Ovary (tissue), 10 donors: Measurements from ENCODE around the gene PYDC2. TPM values are rescaled to one million over a fixed set of nuclear protein-coding genes. Genes with fewer than 3 reads are reported as not detected.

Experiments
- DNase-seq, 5 donors: peaks; one replicate each; pipeline ENCODE4 v3.0.0-alpha.2; 2019 to 2020
- H3K27ac ChIP-seq, 2 donors: fragments of 200-600 bp; one replicate each; pipeline versions ENCODE4 v1.5.1 to v1.8.0; 2019 to 2022
- H3K27me3 ChIP-seq: fragments of 200-600 bp; one replicate; pipeline ENCODE4 v1.8.0; 2022
- H3K36me3 ChIP-seq: fragments of 200-600 bp; sonication (generic); one replicate; pipeline ENCODE4 v1.5.1; 2019
- H3K4me1 ChIP-seq: one replicate; pipeline ENCODE4 v1.8.1; 2013; ENCODE audit warnings: mild to moderate bottlenecking, moderate library complexity; ENCODE audit not compliant: insufficient read depth
- H3K4me3 ChIP-seq: fragments of 200-600 bp; sonication (generic); one replicate; pipeline ENCODE4 v1.5.1; 2017
- H3K9me3 ChIP-seq, 2 donors: fragments of 200-600 bp in 1 of 2; sonication (generic) in 1 of 2; one replicate each; pipeline versions ENCODE4 v1.5.1 to v1.8.1; 2013 to 2019; ENCODE audit warnings: mild to moderate bottlenecking in 1 of 2, moderate library complexity in 1 of 2
- EP300 ChIP-seq: sonication (generic); formaldehyde crosslinking; IDR thresholded peaks from one replicate; pipeline ENCODE4 v1.6.1; 2017; ENCODE audit warnings: antibody characterized with exemption
- POLR2A ChIP-seq: fragments of 450-650 bp; IDR thresholded peaks from one replicate; pipeline ENCODE4 v1.6.1; 2017; ENCODE audit warnings: antibody characterized with exemption, mild to moderate bottlenecking, moderate library complexity
- WGBS, 3 donors: extraction: QIAGEN DNeasy Blood & Tissue Kit in 1 of 3; methylation state at CpG; one replicate each; pipeline versions ENCODE4 v1.1.5 to v1.1.7; 2013 to 2017; 5-methylcytosine and 5-hydroxymethylcytosine counted together
- intact Hi-C, 4 donors: fragments of 100-400 bp; cut with DNase I; formaldehyde crosslinking; loops; one replicate each; pipeline versions ENCODE4 v1.11.0 to v1.15.1; 2022 to 2023
- long read RNA-seq, 3 donors: library from polyadenylated mRNA in 2 of 3; unstranded in 2 of 3; transcript quantifications; one replicate each; pipeline ENCODE4 v2.0.0 and lab custom pipeline, GENCODE V29; 2021 to 2026
- polyA plus RNA-seq, 2 donors: library from polyadenylated mRNA; stranded (reverse); fragments of 200-250 nt in 1 of 2; fragments of 350-450 nt in 1 of 2; fragmentation: Illumina TruSeq in 1 of 2; extraction: RNeasy Lipid Tissue Mini Kit (QIAGEN cat#74804) in 1 of 2; gene quantifications; one replicate each; pipeline ENCODE4 v1.2.3, GENCODE V29; 2013 to 2014
- total RNA-seq, 7 donors: library from RNA; depleted of rRNA in 2 of 7; stranded (reverse); fragments of >200 nt in 2 of 7; fragmentation: NEBNext Ultra II Directional in 3 of 7; extraction: Animal tissue kit (Norgen Biotek cat#: 25700) in 3 of 7; gene quantifications; one replicate each; pipeline versions ENCODE4 v1.1.0 to v1.2.4, GENCODE V29; 2016 to 2023
- TF ChIP-seq, protein P1 (sequence below), 3 donors: fragments of 450-650 bp in 2 of 3; fragments of 200-600 bp in 1 of 3; IDR thresholded peaks; one replicate each; pipeline versions ENCODE4 v1.5.1 to v1.8.0; 2016 to 2022; ENCODE audit warnings: antibody characterized with exemption in 3 of 3, mild to moderate bottlenecking in 1 of 3
- donor health status: DM: no; HTN: no; CAD: no; lungs with moderate emphysema.
- donor health status: DM: no; HTN: no; CAD: no.
- donor health status: Bipolar disorder and iron deficiency.
- donor health status: DM: yes; HTN: yes; CAD: no.
- donor health status: DM: no; HTN: no; CAD: no.
- donor health status: DM: yes; HTN: yes; CAD: no.

Gene PYDC2
- 1 to 10 TPM in 1 of 7 donors, not detected in 6; 1.1 TPM for total RNA-seq
- polyA plus RNA-seq = not detected
- long read RNA-seq, donor 1 = 0 reads
- long read RNA-seq, donor 2 = 0 reads
- long read RNA-seq, donor 3 = 0 reads

DNA sequence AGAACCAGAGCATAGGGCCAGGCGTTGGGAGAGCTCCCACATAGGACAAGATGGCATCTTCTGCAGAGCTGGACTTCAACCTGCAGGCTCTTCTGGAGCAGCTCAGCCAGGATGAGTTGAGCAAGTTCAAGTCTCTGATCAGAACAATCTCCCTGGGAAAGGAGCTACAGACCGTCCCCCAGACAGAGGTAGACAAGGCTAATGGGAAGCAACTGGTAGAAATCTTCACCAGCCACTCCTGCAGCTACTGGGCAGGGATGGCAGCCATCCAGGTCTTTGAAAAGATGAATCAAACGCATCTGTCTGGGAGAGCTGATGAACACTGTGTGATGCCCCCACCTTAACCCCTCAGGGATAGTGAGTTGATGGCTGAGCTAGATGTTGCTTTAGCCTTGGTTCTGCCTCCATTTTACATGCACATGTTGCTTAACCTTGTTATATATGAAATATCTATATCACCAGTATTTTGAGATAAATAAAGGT is at the start of gene PYDC2:
Gene PYDC2, plus strand, starts transcription at position 51 of the 483 bp plus-strand sequence. Its CDS starts 0 bp downstream, at position 51.
- Histone ChIP-seq H3K27ac (no peak within 1 kb of the TSS), H3K4me3 (no peak within 1 kb of the TSS), H3K9me3 (no peaks in the 10 kb centered on the region), H3K27me3 (no peaks in the 10 kb centered on the region), H3K36me3 (no peaks in the 10 kb centered on the region), H3K4me1 (no peaks in the 10 kb centered on the region)
- DNase-seq = no peak
- intact Hi-C loops = no loop called here
- TF ChIP-seq EP300 (no peak), POLR2A (no peak)
- TF ChIP-seq, protein P1, sequence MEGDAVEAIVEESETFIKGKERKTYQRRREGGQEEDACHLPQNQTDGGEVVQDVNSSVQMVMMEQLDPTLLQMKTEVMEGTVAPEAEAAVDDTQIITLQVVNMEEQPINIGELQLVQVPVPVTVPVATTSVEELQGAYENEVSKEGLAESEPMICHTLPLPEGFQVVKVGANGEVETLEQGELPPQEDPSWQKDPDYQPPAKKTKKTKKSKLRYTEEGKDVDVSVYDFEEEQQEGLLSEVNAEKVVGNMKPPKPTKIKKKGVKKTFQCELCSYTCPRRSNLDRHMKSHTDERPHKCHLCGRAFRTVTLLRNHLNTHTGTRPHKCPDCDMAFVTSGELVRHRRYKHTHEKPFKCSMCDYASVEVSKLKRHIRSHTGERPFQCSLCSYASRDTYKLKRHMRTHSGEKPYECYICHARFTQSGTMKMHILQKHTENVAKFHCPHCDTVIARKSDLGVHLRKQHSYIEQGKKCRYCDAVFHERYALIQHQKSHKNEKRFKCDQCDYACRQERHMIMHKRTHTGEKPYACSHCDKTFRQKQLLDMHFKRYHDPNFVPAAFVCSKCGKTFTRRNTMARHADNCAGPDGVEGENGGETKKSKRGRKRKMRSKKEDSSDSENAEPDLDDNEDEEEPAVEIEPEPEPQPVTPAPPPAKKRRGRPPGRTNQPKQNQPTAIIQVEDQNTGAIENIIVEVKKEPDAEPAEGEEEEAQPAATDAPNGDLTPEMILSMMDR (IDR thresholded peaks at IDR 0.05) = no peak
- WGBS, 3 donors = 57 to 84% (median 83%) methylated on average over 3 of the region's 3 CpGs

DNA sequence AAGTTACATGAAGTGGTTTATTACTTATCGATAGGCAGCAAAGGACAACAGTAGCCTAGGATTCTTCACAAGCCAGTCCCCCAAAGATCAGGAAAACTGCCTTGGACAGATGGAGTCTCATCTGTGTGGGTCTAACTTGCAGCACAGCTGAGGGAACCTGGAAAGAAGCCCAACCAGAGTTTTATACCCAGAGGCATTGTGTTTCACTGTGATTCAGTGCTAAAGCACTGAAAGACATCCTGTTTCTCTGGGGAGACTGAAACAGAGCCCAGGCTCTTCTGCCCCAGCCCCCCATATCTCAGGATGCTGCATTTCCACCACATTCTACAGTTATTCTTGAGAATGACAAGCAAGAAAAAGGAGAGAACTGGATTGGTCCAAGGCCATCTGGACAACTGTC is 48.2 kb upstream of the PYDC2 start:
- 82 to 89% (median 83%) methylated on average over 1 of the region's 1 CpG for WGBS, 3 donors

DNA sequence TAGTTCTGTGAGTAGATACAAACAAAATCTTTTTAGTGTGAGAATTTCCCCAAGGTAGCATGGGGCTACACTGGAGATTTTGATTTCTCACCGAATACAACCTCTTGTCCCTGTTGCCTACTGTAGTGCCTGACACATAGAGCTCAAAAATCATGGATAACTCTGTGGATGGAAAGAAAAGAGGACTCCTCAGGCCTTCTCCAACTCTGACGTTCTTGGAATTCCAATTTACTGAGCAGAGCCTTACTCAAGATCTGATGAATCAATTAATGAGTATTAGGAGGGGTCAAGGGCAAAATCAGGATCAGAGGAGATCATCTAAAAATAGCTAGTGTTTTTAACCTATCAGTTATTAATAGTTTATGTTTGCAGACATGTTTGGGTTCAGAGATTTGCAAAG is 46.7 kb upstream of the PYDC2 start:
- Histone ChIP-seq H3K27ac (no peak overlapping the region), H3K4me3 (no peak overlapping the region), H3K4me1 (no peaks in the 10 kb centered on the region), H3K36me3 (no peaks in the 10 kb centered on the region), H3K9me3 (no peaks in the 10 kb centered on the region), H3K27me3 (no peaks in the 10 kb centered on the region)
- intact Hi-C loops = loop anchor here in 1 of 4 donors (10.0 kb wide), 1 partner anchor 1031 kb away; no protein-coding TSS in a partner anchor
- no peak for TF ChIP-seq EP300
- TF ChIP-seq, protein P1 (IDR thresholded peaks at IDR 0.05) = no peak
- DNase-seq = no peak
- 20 to 29% (median 23%) methylated on average over 2 of the region's 2 CpGs for WGBS, 3 donors

More for the DNA sequence above, 48.2 kb upstream of the PYDC2 start:
- intact Hi-C loops = loop anchor here in 1 of 4 donors (10.0 kb wide), 1 partner anchor 1032 kb away; no protein-coding TSS in a partner anchor
- H3K4me3 ChIP-seq = no peak overlapping the region
- H3K27ac ChIP-seq = no peak overlapping the region
- no peaks in the 10 kb centered on the region for H3K4me1 ChIP-seq
- no peak for DNase-seq
- TF ChIP-seq POLR2A (no peak), EP300 (no peak)
- TF ChIP-seq, protein P1 (IDR thresholded peaks at IDR 0.05) = no peak
- H3K27me3 ChIP-seq = no peaks in the 10 kb centered on the region
- no peaks in the 10 kb centered on the region for H3K9me3 ChIP-seq
- H3K36me3 ChIP-seq = no peaks in the 10 kb centered on the region

- Histone ChIP-seq H3K27ac (no peak overlapping the region), H3K27me3 (no peaks in the 10 kb centered on the region), H3K4me1 (no peaks in the 10 kb centered on the region), H3K36me3 (no peaks in the 10 kb centered on the region), H3K9me3 (no peaks in the 10 kb centered on the region), H3K4me3 (no peak overlapping the region)
- TF ChIP-seq EP300 = no peak
- TF ChIP-seq, protein P1 (IDR thresholded peaks at IDR 0.05) = no peak
- TF ChIP-seq POLR2A = no peak
- no peak for DNase-seq
- 93 to 96% (median 94%) methylated on average over 1 of the region's 1 CpG for WGBS, 3 donors
- intact Hi-C loops = loop anchor here in 3 of 4 donors (5.0 to 10.0 kb wide), 3 partner anchors 1028 to 1033 kb away; no protein-coding TSS in a partner anchor
These were observed 46.2 kb upstream of the PYDC2 start for GRCh38 chr3:191414732-191415131.
